Gastroesophageal sphincter (tissue), 4 donors: ENCODE results near the gene ADAD2. TPM values are rescaled to one million over a fixed set of nuclear protein-coding genes. Genes with fewer than 3 reads are reported as not detected.

Experiments
- ATAC-seq: fragments of 150-250 bp; one replicate; pipeline ENCODE4 v1.9.1; 2016; ENCODE audit warnings: mild to moderate bottlenecking, moderate library complexity
- H3K27ac ChIP-seq, 4 donors: fragments of 200-600 bp; sonication (generic) in 3 of 4; 1 replicate in 3 of 4; 2 replicates in 1 of 4; pipeline ENCODE4 v1.5.1; 2016 to 2019
- H3K27me3 ChIP-seq: fragments of 200-600 bp; sonication (generic); one replicate; pipeline ENCODE4 v1.5.1; 2019
- H3K36me3 ChIP-seq, 2 donors: fragments of 200-600 bp; sonication (generic); one replicate each; pipeline ENCODE4 v1.5.1; 2019; ENCODE audit warnings: control low read depth in 1 of 2
- H3K4me1 ChIP-seq, 3 donors: fragments of 200-600 bp; sonication (generic); 1 replicate in 2 of 3; 2 replicates in 1 of 3; pipeline ENCODE4 v1.5.1; 2016 to 2019; ENCODE audit warnings: control low read depth in 2 of 3
- H3K4me3 ChIP-seq, 2 donors: fragments of 200-600 bp; sonication (generic); one replicate each; pipeline ENCODE4 v1.5.1; 2019; ENCODE audit warnings: mild to moderate bottlenecking in 1 of 2, moderate library complexity in 1 of 2
- H3K9me3 ChIP-seq, 3 donors: fragments of 200-600 bp; sonication (generic); one replicate each; pipeline ENCODE4 v1.5.1; 2017 to 2019; ENCODE audit warnings: control low read depth in 2 of 3
- CTCF ChIP-seq, 4 experiments: fragments of 200-600 bp in 2 of 4; fragments of 450-650 bp in 2 of 4; sonication (generic) in 1 of 4; IDR thresholded peaks; one replicate each; pipeline ENCODE4 v1.5.1; 2017 to 2019; ENCODE audit warnings: antibody characterized with exemption in 4 of 4, mild to moderate bottlenecking in 2 of 4, moderate library complexity in 2 of 4
- EP300 ChIP-seq: sonication (generic); formaldehyde crosslinking; IDR thresholded peaks from one replicate; pipeline ENCODE4 v1.6.1; 2017; ENCODE audit warnings: antibody characterized with exemption, mild to moderate bottlenecking
- POLR2A ChIP-seq, 2 donors: fragments of 450-650 bp; IDR thresholded peaks; one replicate each; pipeline ENCODE4 v1.6.1; 2017; ENCODE audit warnings: antibody characterized with exemption in 2 of 2, mild to moderate bottlenecking in 2 of 2, moderate library complexity in 1 of 2
- POLR2AphosphoS5 ChIP-seq: sonication (generic); formaldehyde crosslinking; IDR thresholded peaks from one replicate; pipeline ENCODE4 v1.6.1; 2017; ENCODE audit warnings: antibody characterized with exemption
- WGBS, 2 donors: methylation state at CpG; one replicate each; pipeline ENCODE4 v1.1.5; 2018; ENCODE audit warnings: low coverage in 1 of 2; 5-methylcytosine and 5-hydroxymethylcytosine counted together
- total RNA-seq, 4 donors: library from RNA; depleted of rRNA; stranded (reverse); fragments of >200 nt; gene quantifications; one replicate each; pipeline ENCODE4 v1.1.0, GENCODE V29; 2016

The ADAD2 gene
- total RNA-seq, 4 donors from 2014 or later: 0.27 to 0.47 (median 0.31) TPM; not detected in 1

- no peak for ATAC-seq
- H3K4me3 ChIP-seq: no peak overlapping the region
- H3K9me3 ChIP-seq: peaks cover 0 to 6% (median 0%) of the 10 kb centered on the region in 3 donors
- no peaks in the 10 kb centered on the region for H3K4me1 ChIP-seq
- no peaks in the 10 kb centered on the region for H3K36me3 ChIP-seq
- 80% methylated on average over 1 of the region's 1 CpG for WGBS, 2 donors
- H3K27ac ChIP-seq: no peak overlapping the region
- TF ChIP-seq POLR2A (IDR thresholded peaks at IDR 0.05) (no peak), EP300 (no peak), CTCF (IDR thresholded peaks at IDR 0.05) (no peak), POLR2AphosphoS5 (no peak)
- peaks cover 33% of the 10 kb centered on the region for H3K27me3 ChIP-seq
These were observed 52.8 kb downstream of the ADAD2 start for GRCh38 chr16:84243732-84244131.

GRCh38 chr16:84244728-84245127 is 53.8 kb downstream of the ADAD2 start:
- Histone ChIP-seq H3K4me1 (no peaks in the 10 kb centered on the region), H3K36me3 (no peaks in the 10 kb centered on the region), H3K4me3 (no peak overlapping the region), H3K9me3 (peaks cover 0 to 6% (median 0%) of the 10 kb centered on the region in 3 donors), H3K27me3 (peaks cover 29% of the 10 kb centered on the region), H3K27ac (no peak overlapping the region)
- 100% methylated on average over 2 of the region's 2 CpGs; no CpG with 5 or more reads in 1 of the 2 donors for WGBS, 2 donors
- TF ChIP-seq POLR2AphosphoS5 (no peak), EP300 (no peak), POLR2A (IDR thresholded peaks at IDR 0.05) (no peak), CTCF (IDR thresholded peaks at IDR 0.05) (no peak)
- no peak for ATAC-seq

- WGBS, 2 donors: 67 to 79% methylated on average over 8 to 9 of the region's 10 CpGs
- no peak for ATAC-seq
- no peak overlapping the region for H3K4me3 ChIP-seq
These were observed 55.2 kb downstream of the ADAD2 start for GRCh38 chr16:84245956-84246678.

GRCh38 chr16:84246679-84247077 is 55.7 kb downstream of the ADAD2 start:
- no peaks in the 10 kb centered on the region for H3K4me1 ChIP-seq
- peaks cover 0 to 6% (median 0%) of the 10 kb centered on the region in 3 donors for H3K9me3 ChIP-seq
- H3K27ac ChIP-seq: no peak overlapping the region
- TF ChIP-seq EP300: no peak
- no peak for TF ChIP-seq POLR2AphosphoS5
- TF ChIP-seq CTCF (IDR thresholded peaks at IDR 0.05): no peak
- TF ChIP-seq POLR2A (IDR thresholded peaks at IDR 0.05): no peak
- no peaks in the 10 kb centered on the region for H3K36me3 ChIP-seq
- peaks cover 28% of the 10 kb centered on the region for H3K27me3 ChIP-seq
- WGBS, 2 donors: 51% methylated on average over 3 of the region's 5 CpGs; no CpG with 5 or more reads in 1 of the 2 donors
- no peak overlapping the region for H3K4me3 ChIP-seq
- no peak for ATAC-seq

More at GRCh38 chr16:84245956-84246678, 55.2 kb downstream of the ADAD2 start:
- peaks cover 0 to 6% (median 0%) of the 10 kb centered on the region in 3 donors for H3K9me3 ChIP-seq
- no peaks in the 10 kb centered on the region for H3K4me1 ChIP-seq
- no peak overlapping the region for H3K27ac ChIP-seq
- peaks cover 28% of the 10 kb centered on the region for H3K27me3 ChIP-seq
- no peaks in the 10 kb centered on the region for H3K36me3 ChIP-seq
- TF ChIP-seq POLR2A (IDR thresholded peaks at IDR 0.05): no peak
- no peak for TF ChIP-seq POLR2AphosphoS5
- no peak for TF ChIP-seq CTCF (IDR thresholded peaks at IDR 0.05)
- TF ChIP-seq EP300: no peak

Other genes with a start within 250 kb of the ADAD2 start
- gene OSGIN1, start 237.9 kb upstream of the ADAD2 start, total RNA-seq: 10 to 100 TPM in 2 of 4 donors, 1 to 10 TPM in 2; 7.9 to 12.5 (median 9.4) TPM
- gene NECAB2, start 222.9 kb upstream of the ADAD2 start, total RNA-seq: 1 to 10 TPM in 1 of 4 donors, not detected in 3; 1.1 TPM
- not detected for gene SLC38A8, start 148.4 kb upstream of the ADAD2 start, total RNA-seq
- 10 to 100 TPM; 84.0 to 98.6 (median 90.9) TPM for gene MBTPS1, start 74.2 kb upstream of the ADAD2 start, total RNA-seq
- gene HSDL1, start 46.0 kb upstream of the ADAD2 start, total RNA-seq: 10 to 100 TPM; 10.1 to 19.2 (median 13.3) TPM
- under 1 TPM in 1 of 4 donors, not detected in 3; 0.27 TPM for gene DNAAF1, start 45.8 kb upstream of the ADAD2 start, total RNA-seq
- 10 to 100 TPM; 16.1 to 51.4 (median 33.2) TPM for gene TAF1C, start 4.1 kb upstream of the ADAD2 start, total RNA-seq
- gene KCNG4, start 48.9 kb downstream of the ADAD2 start, total RNA-seq: not detected
- 10 to 100 TPM; 25.0 to 53.1 (median 38.2) TPM for gene WFDC1, start 103.7 kb downstream of the ADAD2 start, total RNA-seq
- 1 to 10 TPM in 1 of 4 donors, under 1 TPM in 2, not detected in 1; 0.13 to 1.3 (median 0.31) TPM for gene ATP2C2, start 177.4 kb downstream of the ADAD2 start, total RNA-seq